ENCODE data around the gene NRG3.

The NRG3 gene

DNA sequence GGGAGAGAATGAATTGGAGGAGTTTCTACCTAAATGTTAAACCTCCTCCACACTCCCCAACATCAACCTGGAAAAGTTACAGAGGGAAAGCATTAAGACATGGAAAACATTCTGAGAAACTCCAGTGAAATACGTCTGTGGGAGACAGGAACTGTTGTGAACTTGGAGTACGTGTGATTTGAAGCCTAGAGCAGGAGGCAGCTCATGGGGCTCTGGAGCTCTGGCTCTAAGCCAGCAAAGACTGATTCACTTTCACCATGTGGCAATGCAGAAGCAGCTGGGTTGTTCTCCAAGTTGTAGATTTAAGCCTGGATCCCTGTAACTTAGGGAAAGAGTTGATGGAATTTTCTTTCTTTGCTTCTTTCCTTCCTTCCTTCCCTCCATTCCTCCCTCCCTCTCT is 503.2 kb downstream of the NRG3 start:
- FAIRE-seq (no peak), DNase-seq (ENCODE audit: insufficient read length) (no peak)
- TF ChIP-seq POLR2AphosphoS5 (IDR thresholded peaks at IDR 0.05; ENCODE audit: low read depth, low read length) (no peak), POLR2A (IDR thresholded peaks at IDR 0.05; ENCODE audit: low read depth, low read length) (no peak), TAF1 (IDR thresholded peaks at IDR 0.05; ENCODE audit: borderline replicate concordance, low read depth, low read length) (no peak)

DNA sequence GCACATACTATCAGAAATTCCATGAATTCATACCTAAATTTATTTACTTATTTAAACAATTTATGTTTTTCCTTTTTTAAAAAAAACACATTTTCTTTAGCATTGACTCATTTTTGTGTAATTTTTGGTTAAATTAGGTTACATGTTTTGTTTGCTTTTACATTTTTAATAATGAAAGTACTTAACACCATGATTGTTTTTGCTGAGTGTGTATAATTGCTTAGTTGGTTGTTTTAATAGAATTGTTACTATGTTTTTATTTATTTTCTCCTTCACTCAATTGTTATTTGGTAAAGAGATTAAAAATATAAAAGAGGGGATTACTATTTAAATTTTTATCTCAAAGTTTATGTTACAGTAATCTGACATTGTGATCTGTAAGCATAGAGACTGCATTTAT is 508.4 kb downstream of the NRG3 start:
- DNase-seq (ENCODE audit: insufficient read length) (no peak), FAIRE-seq (no peak)
- TF ChIP-seq TAF1 (IDR thresholded peaks at IDR 0.05; ENCODE audit: borderline replicate concordance, low read depth, low read length) (no peak), POLR2A (IDR thresholded peaks at IDR 0.05; ENCODE audit: low read depth, low read length) (no peak), POLR2AphosphoS5 (IDR thresholded peaks at IDR 0.05; ENCODE audit: low read depth, low read length) (no peak)

DNA sequence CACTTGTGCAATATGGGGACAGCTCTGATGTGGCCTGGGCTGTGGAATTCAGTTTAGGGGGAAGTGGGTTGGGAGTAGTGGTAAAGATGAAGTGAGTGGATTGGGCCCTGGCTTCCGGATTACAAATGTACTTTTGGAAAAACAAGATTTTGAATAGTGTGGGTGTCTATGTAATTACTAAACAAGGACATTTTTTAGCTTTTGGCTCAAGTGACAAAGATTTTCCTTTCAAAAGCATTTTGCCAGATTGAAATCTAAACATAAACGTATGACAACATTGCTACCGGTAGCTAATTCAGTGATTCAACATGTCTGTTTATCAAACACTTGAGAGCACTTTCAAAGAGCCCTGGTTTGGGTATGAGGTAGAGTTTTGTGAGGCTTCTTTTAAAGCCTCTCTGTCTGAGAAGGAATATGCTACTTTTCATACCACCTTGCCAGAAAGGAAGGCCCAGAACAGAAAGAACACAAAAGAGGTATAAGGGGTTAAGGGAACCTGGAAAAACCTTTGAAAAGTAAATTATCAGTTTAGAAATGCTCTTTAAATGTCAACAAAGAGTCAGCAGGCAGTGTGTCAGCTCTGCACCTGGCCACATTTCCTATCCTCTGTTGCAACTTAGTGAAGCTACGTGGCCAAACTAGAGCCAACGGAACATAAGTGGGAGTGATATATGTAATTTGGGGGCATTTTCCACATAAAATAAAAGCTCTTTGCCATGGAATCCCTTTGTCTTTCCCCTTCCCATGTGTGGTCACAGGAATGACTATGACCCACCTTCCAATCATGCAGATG is 516.1 kb downstream of the NRG3 start:
- DNase-seq (ENCODE audit: insufficient read length): no peak
- TF ChIP-seq POLR2AphosphoS5 (IDR thresholded peaks at IDR 0.05; ENCODE audit: low read depth, low read length) (no peak), TAF1 (IDR thresholded peaks at IDR 0.05; ENCODE audit: borderline replicate concordance, low read depth, low read length) (no peak), POLR2A (IDR thresholded peaks at IDR 0.05; ENCODE audit: low read depth, low read length) (no peak)
- no peak for FAIRE-seq

DNA sequence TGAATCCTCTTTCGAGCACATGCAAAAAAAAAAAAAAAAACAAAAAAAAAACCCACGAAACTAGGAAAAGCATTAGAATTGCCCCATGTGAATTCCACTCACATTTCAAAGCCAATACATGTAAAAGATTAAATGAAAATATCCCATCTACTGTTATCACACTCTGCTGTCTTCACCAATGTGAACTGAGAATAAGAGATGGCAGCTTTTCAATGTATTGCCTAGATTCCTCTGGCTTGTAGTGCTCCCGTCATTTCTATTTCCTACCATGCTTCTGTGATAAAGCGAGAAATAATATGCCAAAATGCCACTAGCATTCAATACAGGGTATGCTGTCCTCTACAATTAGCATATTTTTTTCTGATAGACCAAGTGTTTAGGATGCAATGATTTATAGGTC is 517.0 kb downstream of the NRG3 start:
- no peak for DNase-seq (ENCODE audit: insufficient read length)
- no peak for FAIRE-seq
- no peak for TF ChIP-seq POLR2A (IDR thresholded peaks at IDR 0.05; ENCODE audit: low read depth, low read length)
- TF ChIP-seq POLR2AphosphoS5 (IDR thresholded peaks at IDR 0.05; ENCODE audit: low read depth, low read length): no peak
- TF ChIP-seq TAF1 (IDR thresholded peaks at IDR 0.05; ENCODE audit: borderline replicate concordance, low read depth, low read length): no peak

DNA sequence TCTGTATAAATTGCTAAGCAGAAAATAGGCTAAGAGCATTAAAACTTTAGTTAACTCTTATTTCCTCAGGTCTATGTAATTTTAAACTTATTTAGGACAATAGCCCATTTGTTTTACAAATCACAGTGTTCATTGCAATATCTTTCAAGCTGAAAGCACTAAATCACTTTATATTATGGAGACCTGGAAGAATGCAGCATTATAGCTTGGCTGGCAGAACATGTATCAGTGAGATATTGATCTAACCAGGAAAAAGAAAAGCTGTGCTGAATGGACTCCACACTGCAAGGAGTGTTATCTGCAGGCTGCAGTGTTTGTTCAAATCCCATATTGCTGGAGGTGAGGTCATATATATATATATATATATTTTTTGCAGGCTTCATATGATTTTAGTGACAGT is 517.5 kb downstream of the NRG3 start:
- TF ChIP-seq POLR2AphosphoS5 (IDR thresholded peaks at IDR 0.05; ENCODE audit: low read depth, low read length): no peak
- no peak for TF ChIP-seq TAF1 (IDR thresholded peaks at IDR 0.05; ENCODE audit: borderline replicate concordance, low read depth, low read length)
- no peak for TF ChIP-seq POLR2A (IDR thresholded peaks at IDR 0.05; ENCODE audit: low read depth, low read length)
- FAIRE-seq (no peak), DNase-seq (ENCODE audit: insufficient read length) (no peak)

DNA sequence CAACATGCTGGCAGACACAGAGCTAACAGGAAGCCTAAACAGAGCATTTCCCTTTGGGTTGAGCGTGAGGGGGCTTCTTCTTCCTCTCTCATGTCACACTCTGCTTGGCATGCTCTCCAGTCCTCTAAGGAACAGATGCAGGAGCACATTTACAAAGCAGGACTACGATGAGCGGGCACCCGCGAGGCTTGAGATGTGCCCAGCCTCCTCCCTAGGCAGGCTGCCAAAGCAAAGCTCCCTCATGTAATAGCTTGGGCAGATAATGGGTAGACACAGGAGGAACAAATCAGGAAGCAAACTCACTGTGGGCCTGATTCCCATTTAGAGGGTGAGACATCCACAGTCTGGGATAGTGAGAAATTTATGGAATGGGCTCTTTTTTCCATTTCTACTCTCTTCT is 519.1 kb downstream of the NRG3 start:
- FAIRE-seq (no peak), DNase-seq (ENCODE audit: insufficient read length) (no peak)
- TF ChIP-seq POLR2A (IDR thresholded peaks at IDR 0.05; ENCODE audit: low read depth, low read length) (no peak), TAF1 (IDR thresholded peaks at IDR 0.05; ENCODE audit: borderline replicate concordance, low read depth, low read length) (no peak), POLR2AphosphoS5 (IDR thresholded peaks at IDR 0.05; ENCODE audit: low read depth, low read length) (no peak)

DNA sequence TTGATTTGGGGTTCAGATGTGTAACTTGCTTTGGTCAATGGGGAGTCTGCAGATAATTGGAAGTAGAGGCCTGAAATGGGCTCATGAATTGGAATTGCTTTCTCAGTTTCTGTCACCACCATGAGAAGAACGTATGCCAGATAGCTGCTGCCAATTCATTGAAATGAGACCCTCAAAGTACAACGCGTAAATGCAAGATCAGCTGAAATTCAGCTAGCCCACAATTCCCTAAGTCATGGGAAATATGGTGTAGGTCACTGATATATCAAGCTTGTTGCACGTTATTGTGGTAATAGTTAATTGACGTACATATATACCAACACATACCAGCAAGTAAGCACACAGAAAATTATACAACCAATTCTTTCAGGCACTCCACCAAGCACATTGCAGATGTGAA is 520.0 kb downstream of the NRG3 start:
- TF ChIP-seq POLR2AphosphoS5 (IDR thresholded peaks at IDR 0.05; ENCODE audit: low read depth, low read length) (no peak), POLR2A (IDR thresholded peaks at IDR 0.05; ENCODE audit: low read depth, low read length) (no peak), TAF1 (IDR thresholded peaks at IDR 0.05; ENCODE audit: borderline replicate concordance, low read depth, low read length) (no peak)
- FAIRE-seq (no peak), DNase-seq (ENCODE audit: insufficient read length) (no peak)

DNA sequence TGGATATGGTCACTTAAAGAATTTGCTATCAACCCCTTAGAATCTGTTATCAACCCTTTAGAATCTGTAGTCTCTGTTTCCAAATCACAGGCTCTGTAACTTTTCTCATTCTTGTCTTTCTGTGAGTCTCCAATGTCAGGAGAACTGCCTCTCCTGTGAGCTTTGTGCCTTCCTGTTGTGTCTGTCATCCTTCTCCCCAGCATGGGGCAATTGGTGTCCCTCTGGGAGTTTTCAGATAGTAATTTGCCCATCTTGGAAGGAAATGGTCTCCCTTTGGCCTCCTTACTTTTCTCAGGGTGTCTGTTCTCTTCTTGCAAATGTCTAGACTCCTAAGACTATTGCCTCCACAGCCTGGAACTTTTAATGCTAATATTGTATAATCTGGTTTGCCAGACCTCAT is 521.9 kb downstream of the NRG3 start:
- TF ChIP-seq POLR2A (IDR thresholded peaks at IDR 0.05; ENCODE audit: low read depth, low read length) (no peak), POLR2AphosphoS5 (IDR thresholded peaks at IDR 0.05; ENCODE audit: low read depth, low read length) (no peak), TAF1 (IDR thresholded peaks at IDR 0.05; ENCODE audit: borderline replicate concordance, low read depth, low read length) (no peak)
- DNase-seq (ENCODE audit: insufficient read length) (no peak), FAIRE-seq (no peak)

DNA sequence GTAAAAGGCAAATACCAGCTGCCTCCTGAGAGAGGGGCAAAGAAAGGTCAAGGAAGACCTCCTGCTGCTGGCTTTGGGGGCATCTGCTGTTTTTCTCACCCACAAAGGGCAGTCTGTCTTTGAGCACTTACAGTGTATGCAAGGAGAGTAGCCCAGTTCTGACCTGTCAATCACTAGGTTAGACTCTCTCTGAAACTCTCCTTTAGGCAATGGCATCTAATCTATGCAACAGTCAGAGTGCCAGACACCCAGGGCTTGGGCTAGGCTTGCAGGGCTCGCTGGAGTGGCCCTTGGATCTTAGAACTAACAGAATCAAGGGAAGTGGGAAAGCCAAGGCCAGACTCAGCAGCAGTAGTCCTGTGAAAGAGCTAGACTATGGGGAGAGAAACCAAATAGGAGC is 522.9 kb downstream of the NRG3 start:
- FAIRE-seq (no peak), DNase-seq (ENCODE audit: insufficient read length) (no peak)
- TF ChIP-seq POLR2A (IDR thresholded peaks at IDR 0.05; ENCODE audit: low read depth, low read length): no peak
- TF ChIP-seq TAF1 (IDR thresholded peaks at IDR 0.05; ENCODE audit: borderline replicate concordance, low read depth, low read length): no peak
- no peak for TF ChIP-seq POLR2AphosphoS5 (IDR thresholded peaks at IDR 0.05; ENCODE audit: low read depth, low read length)

DNA sequence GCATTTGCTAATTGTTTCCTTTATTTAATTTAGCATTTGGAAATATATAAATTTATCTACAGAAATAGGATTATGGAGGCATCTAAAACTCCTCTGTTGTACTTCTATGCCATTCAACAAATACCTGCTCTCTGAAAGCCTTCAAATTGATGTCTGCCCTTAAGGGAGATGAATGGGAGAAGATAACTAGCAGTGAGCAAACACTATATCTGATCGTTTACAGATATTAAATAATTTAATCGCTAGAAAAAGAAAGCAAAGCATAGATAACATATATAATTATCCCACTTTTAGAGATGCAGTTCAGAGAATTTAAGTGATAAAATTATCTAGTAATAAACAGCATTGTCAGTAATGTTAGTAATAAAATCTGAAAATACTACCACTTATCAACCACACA is 524.9 kb downstream of the NRG3 start:
- no peak for TF ChIP-seq POLR2A (IDR thresholded peaks at IDR 0.05; ENCODE audit: low read depth, low read length)
- no peak for TF ChIP-seq POLR2AphosphoS5 (IDR thresholded peaks at IDR 0.05; ENCODE audit: low read depth, low read length)
- no peak for TF ChIP-seq TAF1 (IDR thresholded peaks at IDR 0.05; ENCODE audit: borderline replicate concordance, low read depth, low read length)
- FAIRE-seq: no peak
- DNase-seq (ENCODE audit: insufficient read length): no peak

DNA sequence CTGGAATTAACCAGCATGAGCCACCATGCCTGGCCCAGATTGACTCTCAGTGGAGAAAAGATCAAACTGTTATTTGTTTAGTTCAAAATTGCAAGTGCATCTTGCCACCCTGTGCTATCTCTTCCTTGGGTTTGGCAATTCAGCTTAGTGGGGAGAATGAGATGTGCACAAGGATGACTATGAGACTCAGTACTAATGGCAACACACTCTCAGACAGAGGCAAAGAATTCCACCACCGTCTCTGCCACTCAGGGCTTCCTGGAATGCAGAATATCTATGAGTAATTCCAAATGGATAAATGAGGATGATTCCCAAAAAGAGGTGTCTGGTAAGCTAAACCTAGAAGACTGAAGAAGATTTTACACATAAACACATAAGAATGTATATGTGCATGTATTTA is 525.8 kb downstream of the NRG3 start:
- DNase-seq (ENCODE audit: insufficient read length): no peak
- FAIRE-seq: no peak
- TF ChIP-seq POLR2A (IDR thresholded peaks at IDR 0.05; ENCODE audit: low read depth, low read length) (no peak), TAF1 (IDR thresholded peaks at IDR 0.05; ENCODE audit: borderline replicate concordance, low read depth, low read length) (no peak), POLR2AphosphoS5 (IDR thresholded peaks at IDR 0.05; ENCODE audit: low read depth, low read length) (no peak)

DNA sequence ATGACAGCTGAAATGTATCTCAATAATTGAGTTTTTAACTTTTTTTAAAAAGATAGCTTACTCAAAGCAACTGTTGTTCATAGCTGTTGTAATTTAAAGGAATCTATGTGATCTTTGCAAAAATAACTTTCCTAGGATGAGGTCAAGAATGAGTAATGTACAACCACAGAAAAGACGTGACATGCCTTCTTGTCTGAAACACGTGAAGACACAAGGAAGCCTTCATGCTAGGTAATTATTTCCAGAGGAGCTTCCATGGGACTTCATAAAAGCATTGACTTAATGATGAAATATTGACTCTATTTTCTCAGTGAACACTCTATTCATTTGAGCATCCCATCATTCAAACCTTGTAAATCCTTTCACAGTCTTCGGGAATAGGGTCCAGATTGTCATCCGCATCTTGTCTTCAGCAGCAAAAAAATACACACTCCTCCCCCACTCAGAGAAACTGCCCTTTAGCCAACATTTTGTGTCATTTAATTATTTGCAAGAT is 528.0 kb downstream of the NRG3 start:
- no peak for FAIRE-seq
- no peak for DNase-seq (ENCODE audit: insufficient read length)
- TF ChIP-seq POLR2AphosphoS5 (IDR thresholded peaks at IDR 0.05; ENCODE audit: low read depth, low read length) (no peak), TAF1 (IDR thresholded peaks at IDR 0.05; ENCODE audit: borderline replicate concordance, low read depth, low read length) (no peak), POLR2A (IDR thresholded peaks at IDR 0.05; ENCODE audit: low read depth, low read length) (no peak)

All from GM12892 (cell line).